Hematopoietic multipotent progenitor cell treated with erythropoietin and hydrocortisone succinate and interleukin-3 and kit ligand, for 17 days (in vitro differentiated cells): ENCODE data around the gene NPHS1.
"Not testable (repeated sequence)": the region's sequence is repeated elsewhere in the genome, so short reads cannot be mapped to it uniquely, and the experiment has no call there.

Source experiments
- DNase-seq: peaks from one replicate; pipeline ENCODE4 v3.0.0-alpha.2; 2015; ENCODE audit warnings: low spot score

The NPHS1 gene

DNA sequence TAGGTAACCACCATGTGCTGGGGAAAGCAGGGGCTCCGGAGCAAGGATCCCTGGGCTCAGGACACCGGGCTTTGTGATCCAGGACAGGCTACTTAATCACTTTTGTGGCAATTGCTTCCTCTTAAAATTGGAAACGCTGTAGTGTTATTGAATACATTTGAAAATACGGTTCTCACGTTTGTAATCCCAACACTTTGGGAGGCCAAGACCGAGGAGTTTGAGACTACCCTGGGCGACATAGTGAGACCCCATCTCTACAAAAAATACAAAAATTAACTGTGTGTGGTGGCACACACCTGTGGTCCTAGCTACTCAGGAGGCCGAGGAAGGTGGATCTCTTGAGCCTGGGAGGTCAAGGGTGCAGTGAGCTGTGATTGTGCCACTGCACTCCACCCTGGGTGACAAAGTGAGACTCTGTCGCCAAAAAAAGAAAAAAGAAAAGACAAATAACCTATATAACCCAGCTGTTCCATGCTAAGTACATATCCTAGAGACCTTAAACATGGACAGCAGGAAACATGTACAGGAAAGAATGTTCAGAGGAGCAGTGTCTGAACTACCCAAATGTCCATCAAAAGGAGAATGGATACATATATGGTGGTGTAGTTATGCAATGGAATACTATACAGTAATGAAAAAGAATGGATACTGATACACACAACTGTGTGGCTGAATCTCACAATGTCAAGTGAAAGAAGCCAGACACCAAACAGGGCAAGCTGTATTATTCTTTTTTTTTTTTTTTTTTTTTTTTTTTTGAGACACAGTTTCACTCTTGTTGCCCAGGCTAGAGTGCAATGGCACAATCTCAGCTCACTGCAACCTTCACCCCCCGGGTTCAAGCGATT is 39.0 kb downstream of the NPHS1 start:
- no peak for DNase-seq

DNA sequence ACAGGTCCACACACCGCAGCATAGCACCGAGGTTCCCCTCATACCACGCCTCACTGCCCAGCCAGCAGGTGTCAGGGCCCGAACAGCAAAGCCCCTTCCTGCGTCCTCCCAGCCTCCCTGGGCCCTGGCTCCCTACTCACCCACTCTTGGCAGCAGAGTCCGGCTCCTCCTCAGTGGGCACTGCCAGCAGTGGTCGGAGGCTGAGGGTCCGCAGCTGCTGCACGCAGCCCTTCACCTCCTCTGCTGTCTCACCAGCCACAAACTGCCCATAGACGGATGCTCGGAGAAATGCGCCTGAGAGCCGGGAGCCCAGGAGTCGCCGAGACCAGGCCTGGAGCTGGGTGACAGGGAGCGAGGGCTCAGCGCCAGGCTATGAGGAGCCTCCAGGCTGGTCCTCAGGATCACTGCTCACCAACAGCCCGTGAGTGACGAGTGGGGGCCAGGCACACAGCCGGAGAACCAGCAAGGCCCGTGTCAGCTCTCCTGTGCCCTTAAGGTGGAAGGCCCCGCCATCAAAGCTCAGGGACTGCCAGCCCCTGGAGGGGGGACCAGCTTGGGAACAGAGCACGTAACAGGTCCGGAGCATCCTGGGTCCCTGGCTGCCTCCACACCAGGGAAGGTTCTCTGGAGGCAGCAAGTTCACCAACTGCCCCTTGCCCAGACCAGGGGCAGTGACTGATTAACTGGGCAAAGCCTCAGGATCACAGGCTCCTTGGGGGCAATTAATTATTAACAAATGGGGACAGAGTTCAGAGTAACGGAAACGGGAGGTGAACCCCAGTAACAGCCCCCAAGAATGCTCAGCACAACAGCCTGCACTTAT is 39.9 kb downstream of the NPHS1 start, which contains the start of gene PRODH2:
Gene PRODH2 (minus strand): TSS at position 626 of the 823 bp plus-strand sequence. CDS start 40 bp downstream, at position 586.
- no peak for DNase-seq

DNA sequence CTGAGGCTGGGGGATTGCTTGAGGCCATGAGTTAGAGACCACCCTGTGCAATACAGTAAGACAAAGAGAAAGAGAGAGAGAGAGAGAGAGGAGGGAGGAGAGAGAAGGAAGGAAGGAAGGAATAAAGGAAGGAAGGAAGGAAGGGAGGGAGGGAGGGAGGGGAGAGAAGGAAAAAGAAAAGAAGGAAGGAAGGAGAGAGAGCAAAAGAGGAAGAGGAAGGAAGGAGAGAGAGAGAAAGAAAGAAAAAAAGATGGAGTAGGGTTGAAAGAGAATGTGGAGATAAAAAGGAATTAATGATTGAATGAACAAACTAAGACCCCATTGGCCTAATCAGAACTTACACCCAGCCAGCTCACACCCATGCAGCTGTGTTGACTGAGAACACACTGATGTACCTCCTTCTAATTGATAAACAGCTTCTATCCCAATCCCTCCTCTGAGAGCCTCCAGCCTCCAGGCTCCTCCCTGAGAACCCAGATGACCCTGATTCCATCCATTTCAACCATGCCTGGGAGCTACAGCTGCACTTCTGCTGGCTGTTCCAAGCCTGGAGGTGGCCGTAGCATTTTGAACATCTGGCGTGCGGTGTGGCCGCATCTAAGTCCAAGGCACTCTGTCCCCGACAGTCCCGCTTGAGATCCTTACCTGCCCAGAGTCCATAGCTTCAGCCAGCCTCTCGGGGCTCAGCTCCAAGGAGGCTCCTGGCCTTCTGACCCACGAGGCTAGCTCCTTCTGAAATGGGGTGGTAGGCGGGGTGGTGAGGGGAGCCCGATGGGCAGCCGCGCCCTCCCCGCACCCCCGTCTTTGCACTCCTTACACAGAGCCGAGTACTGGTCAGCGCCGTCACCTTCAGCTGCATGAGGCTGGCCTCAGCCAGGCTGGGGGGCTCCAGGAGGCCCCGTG is 40.7 kb downstream of the NPHS1 start:
- no peak for DNase-seq

DNA sequence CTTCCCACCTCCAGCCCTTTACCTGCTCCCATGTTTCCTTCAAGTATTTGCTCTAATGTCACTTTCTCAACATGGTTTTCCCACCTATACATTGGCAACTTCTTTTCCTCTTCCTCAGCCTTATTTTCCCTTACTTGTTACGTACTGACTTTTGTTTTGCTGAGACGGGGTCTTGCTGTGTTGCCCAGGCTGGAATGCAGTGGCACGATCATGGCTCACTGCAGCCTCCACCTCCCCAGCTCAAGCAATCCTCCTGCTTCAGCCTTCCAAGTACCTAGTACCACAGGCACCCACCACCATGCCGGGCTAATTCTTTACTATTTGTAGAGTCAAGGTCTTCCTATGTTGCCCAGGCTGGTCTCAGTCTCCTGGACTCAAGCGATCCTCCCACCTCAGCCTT is 44.7 kb downstream of the NPHS1 start:
- no peak for DNase-seq

DNA sequence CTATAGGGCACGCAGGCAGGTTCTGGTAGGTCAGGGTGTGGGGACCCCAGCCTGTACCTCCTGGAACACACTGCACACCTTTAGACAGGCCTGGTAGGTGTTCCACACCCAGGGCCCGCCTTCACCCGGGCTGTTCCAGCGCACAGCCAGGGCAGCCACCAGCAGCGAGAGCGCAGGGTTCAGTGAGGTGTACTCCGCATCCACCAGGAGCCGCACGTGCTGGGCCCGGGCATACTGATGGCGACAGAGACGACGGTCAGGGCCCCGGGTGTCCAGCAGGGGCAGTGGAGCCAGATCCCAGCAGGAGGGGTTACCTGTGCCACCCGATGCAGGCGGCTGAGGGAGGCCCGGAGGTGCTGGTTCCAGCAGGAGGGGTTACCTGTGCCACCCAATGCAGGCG is 45.7 kb downstream of the NPHS1 start:
- no peak for DNase-seq

DNA sequence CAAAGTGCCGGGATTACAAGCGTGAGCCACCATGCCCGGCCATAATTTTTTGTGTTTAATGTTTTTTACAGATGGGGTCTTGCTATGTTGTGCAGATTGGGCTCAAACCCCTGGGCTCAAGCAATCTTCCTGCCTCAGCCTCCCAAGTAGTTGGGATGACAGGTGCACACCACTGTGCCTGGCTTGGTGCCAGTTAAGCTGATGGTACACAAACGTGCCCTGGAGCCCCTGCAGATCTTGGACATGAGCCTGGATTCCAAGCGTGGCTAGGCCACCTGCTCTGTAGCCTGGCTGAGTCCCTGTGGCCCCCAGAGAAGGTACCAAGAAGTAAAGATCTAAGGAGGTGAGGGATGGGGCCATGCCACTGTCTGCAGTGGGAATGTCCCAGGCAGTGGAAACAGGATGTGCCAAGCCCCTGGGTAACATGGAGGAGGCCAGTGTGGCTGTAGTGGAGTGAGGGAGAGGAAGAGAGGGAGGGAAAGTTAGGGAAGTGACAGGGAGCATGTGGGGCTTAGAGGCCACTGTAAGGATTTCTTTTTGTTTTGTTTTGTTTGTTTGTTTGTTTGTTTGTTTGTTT is 46.7 kb downstream of the NPHS1 start:
- DNase-seq = no peak

DNA sequence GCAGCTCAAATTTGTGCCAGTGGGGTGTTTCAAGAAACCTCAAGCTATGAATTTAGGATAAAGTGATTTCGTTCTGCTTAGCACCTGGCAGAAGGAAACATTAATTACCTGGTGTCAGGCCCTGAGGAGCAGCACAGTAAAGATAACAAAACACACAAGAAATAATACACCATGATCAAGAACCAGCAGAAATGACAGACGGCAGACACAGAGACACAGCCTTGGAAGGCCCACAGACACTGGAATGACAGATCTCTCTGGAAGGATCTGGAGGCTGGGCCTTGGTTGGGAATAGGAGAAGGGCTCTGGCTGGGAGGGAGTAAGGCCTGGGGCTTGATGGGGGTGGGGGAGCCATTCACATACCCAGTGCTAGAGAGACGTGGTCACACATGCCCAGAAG is 50.5 kb downstream of the NPHS1 start:
- no peak for DNase-seq

DNA sequence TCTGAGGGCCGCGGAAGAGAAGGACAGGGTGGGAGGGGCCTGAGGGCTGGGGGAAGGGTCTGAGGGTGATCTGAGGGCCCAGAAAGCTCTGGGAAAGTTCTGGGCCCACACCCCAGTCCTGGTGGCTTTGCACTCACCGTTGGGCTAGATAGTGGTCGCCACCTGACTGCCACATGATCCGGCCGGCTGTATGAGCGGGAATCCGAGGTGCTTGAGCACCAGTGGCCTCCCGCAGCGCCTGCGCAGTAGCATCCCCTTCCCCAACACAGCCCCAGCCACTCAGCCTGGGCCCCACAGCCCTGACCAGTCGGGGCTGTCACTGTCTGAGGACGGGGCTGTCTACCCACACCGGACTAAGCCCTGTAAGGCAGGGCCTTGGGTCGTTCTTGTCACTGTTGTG is 54.6 kb downstream of the NPHS1 start:
- no peak for DNase-seq

DNA sequence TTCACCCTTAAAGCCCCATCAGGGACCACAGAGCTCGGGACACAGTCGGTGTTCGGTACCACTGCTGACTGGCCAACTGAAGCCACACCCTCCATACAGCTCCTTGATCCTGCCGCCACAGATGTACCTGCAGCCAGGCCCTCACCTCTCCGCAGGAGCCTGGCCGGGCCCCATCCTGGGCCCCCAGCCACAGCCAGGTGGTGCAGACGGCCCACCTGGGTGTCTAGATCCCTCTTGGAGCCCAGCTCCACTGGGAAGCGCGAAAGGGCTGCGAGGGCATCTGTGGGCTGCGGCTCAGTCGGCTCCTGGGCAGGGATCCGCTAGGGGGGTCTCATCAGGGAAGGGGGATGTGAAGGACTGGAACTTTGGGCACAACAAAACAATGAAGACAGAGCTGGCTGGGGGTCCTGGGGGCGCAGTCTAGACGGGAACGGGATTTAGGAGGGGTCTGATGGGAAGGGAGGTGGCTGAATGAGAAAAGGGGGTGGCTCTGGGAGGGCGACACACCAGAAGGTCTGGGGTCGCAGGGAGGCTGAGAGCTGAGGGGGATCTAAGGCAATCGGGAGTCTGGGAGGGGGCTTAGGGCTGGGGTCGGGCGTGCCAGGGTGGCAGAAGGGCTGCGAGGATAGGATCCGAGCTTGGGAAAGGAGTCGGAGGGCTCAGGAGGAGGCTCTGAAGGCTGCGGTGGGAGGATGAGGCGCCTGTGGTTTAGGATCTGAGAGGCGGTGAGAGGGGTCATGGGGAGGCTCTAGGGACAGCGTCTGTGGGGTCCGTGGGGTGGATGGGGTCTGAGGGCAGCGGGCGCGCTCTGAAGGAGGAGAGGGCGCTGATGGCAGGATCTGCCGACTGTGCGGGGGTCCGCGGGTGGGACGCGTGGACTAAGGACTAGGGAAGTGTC is 55.4 kb downstream of the NPHS1 start:
- no peak for DNase-seq

DNA sequence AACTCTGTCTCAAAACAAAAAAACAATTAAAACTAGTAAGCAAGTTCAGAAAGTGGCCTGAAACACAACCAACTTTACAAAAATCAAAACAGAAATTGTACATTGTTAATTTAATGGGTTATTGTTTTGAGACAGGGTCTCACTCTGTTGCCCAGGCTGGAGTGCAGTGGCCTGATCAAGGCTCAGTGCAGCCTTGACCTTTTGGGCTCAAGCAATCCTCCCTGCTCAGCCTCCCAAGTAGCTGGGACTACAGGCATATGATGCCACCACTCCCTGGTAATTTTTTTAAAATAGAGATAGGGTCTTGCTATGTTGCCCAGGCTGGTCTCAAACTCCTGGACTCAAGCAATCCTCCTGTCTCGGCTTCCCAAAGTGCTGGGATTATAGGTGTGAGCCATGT is 56.7 kb downstream of the NPHS1 start:
- DNase-seq = not testable (repeated sequence)

DNA sequence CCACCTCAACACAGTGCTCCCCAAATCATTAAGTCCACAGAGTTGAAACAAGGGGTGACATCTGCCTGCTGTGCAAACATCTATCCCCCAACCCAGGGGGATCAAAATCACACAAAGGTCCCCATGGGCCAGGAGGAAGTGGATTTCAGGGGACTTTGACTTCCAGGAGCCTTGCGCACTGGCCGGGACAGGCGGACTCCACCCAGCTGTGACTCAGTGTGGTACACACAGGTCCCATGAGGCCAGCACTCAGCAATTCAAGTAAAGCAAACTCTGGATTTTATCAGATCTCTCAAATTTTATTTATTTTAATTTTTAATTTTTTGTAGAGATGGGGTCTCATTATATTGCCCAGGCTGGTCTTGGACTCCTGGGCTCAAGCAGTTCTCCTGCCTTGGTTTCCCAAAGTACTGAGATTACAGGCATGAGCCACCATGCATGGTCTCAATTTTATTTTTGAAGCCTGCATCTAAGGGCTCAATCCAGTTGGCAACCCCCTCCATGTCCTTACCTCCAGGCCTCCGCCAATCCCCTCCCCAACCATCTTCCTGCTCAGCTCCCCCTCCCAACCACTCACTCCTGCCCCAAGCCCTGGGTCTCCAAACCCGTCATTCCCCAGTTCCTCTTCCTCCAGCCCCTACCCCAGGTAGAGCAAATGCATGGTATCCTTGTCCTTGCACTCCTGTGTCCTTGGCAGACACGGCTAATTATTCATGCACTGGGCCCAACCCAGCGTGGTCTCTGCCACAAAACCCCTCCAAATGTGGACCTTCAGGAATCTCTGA is 58.7 kb downstream of the NPHS1 start:
- DNase-seq = no peak

DNA sequence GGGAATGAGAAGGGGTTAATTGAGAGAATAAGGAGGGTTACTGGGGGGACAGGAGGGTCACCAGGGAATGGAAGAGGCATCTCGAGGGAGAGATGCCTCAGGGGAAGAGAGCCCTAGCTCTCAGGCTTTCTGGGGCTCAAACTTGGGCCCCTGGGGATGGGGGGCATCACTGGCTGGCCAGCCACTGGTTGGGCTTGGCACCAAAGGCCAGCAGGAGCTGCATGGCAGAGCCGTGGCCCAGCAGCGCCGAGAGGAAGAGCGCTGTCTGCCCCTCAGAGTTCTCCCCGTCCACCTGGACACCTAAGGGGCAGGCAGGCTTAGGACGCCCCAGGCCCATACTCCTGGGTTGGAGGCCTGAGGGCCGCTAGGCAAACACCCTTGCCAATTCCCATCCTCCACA is 59.4 kb downstream of the NPHS1 start:
- no peak for DNase-seq

DNA sequence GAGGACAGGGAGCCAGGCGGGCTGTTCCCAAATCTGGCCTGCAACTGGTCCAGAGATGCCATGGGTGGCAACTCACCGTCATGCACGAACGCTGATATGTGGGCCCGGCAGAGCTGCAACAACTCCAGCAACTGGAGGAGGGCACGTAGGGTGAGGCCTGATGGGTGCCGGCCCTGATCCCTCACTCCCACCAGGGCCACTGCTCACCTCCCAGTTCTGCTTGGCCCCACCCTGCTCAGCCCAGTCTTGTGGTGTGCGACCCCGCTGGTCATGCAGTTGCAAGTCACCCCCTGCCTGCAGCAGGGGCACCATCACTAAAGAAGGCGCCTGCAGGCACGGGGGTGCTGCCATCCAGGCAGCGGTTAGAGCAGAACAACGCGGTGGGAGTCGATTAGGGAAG is 60.0 kb downstream of the NPHS1 start:
- DNase-seq = no peak

DNA sequence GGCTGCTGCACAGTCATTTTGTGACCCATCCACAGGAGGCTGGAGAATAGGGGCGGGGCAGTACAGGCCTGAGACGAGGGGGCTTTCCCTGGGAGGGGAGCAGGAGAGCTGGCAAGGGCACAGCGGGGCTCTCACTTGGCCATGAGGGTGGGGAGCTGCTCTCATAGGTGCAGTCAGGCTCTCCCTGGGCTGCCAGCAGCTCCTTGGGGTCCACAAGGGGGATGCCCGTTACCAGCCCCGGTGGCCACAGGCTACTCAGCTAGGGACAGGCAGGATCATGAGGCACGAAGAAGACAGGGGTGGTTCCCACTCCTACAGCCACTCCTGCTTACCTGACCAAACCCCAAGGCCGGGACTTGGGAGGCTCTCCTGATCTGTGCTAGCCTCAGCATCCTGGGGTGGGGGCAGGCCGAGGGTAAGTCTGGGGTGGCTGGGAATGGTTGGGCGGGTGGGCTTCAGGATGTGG is 60.5 kb downstream of the NPHS1 start:
- DNase-seq = no peak

DNA sequence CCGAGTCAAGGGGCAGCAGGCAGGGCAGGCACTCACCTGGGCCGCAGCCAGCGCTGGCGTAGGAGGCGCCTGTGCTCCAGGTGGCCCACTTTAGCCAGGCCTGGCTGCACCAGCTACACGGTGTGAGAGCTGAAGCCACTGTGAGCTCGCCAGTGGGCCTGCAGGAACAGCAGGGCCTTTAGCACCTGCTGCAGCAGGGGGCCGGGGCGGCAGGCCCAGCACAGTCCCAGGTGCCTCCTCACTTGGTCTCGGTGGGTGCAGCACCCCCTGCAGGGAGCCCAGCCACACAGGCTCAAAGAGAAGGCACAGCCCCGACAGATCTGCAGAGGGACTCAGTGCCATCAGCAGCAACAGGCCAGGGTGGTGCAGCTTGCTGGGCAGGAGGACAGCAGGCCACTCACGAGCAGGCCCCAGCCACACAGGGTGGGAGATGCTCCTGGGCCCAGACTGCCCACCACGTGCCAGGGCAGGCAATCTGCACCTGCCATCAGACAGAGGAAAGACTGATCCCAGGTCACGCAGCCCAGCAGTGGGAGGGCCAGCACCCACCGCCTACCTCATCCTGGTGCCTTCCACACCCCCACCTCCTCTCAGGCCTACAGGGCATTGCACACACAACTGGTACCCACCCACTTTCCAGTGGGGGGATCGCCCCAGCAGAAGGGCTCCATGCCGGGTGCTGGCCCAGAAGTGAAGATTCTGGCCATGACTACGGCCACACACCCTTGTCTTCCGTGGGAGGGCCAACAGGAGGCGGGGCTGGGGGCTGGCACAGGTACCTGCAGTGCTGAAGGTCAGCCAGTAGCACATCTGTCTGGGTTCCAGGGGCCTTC is 61.1 kb downstream of the NPHS1 start:
- no peak for DNase-seq

DNA sequence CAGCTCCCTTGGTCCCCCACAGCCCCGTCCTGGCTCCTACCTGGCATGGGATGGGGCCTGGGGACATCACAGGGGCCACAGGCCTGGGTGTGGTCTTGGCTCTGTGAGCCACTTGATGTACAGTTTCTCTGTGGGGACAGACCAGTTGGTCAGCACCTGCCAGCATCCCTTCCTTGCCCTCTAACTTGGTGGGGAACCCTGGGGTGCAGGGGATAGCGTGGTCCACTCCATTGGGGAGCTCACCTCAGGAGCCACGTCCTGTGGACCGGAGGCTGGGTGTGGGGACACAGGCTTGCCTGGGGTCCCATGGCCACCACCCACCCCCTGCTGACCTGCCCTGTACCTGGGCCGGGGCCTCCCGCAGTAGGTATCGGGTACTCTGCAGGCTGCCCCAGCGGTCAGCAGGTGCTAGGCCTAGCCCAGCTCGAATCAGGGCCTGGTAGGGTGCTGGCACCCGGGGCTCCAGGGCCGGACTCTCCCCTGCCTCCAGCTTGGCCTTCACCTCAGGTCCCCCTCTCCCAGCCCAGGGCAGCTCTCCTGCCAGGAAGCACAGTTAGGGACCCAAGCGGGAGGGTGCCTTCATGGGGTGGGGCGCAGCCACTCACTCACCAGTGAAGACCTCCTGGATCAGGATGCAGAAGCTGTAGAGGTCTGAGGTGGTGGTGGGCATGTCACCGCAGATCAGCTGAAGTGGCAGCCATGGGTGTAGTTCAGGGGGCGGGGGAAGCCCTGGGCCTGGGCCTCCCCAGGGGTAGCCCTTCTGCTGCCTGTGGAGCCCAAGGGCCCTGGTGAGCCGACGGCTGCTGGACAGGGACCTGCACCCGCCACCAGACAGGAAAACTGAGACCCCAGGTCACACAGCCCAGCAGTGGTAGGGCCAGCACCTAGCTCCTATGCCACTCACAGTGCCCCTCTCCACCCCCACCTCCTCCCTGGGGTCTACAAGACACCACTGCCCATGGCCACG is 62.0 kb downstream of the NPHS1 start:
- no peak for DNase-seq

DNA sequence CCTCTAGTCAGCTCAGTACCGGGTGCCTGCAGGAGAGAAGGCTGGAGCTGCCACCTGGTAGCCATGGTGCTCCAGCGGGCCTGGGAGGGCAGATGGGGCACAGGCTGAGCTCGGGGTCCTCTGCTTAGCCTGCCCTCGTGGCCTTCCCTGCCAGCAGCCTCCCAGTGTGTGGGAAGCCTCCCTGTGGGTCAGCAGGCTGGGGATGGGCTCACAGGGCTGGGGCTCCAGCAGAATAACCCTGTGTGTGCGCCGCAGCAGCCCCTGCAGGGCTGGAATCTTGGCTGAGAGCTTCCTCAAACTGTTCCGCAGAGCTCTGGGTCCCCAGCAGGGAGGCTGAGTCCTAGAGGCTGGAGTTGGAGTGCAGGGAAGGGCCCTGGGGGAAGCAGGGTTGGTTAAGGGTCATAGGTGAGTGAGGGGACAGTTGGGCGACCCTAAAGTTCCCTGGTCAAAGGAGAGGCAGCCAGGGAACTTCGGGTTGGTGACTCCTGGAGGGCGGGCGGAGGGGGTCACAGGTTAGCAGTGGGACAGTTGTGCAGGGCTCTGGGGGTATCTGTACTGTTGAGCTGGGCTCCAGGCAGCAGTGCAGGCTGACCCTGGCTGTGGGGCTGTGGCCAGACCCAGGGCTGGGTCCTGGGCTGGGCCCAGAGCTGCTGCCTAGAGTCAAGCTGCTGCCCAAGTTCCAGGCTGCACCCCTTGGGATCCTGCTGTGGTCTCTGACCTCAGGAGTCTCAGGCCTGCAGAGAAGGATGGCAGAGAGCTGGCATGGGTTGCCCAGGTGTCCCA is 62.9 kb downstream of the NPHS1 start:
- DNase-seq = no peak
